LNCaP clone FGC (cell line): ENCODE measurements around the gene RAB5B.
"Not testable (repeated sequence)": the region's sequence is repeated elsewhere in the genome, so short reads cannot be mapped to it uniquely, and the experiment has no call there.

ENCODE experiments used
- DNase-seq: peaks from one replicate; pipeline ENCODE4 v3.0.0-alpha.2; 2011; ENCODE audit warnings: low read depth
- H3K4me3 ChIP-seq: 2 replicates; pipeline ENCODE4 v1.5.1; 2011; ENCODE audit warnings: mild to moderate bottlenecking, low read depth, low read length, control low read depth
- CTCF ChIP-seq: IDR thresholded peaks from 2 replicates; pipeline ENCODE4 v1.5.1; 2012; ENCODE audit warnings: mild to moderate bottlenecking; ENCODE audit not compliant: control insufficient read depth, insufficient read depth; ENCODE audit errors: extremely low read depth

Gene RAB5B

GRCh38 chr12:55983232-55983842 lies 9.5 kb downstream of the RAB5B start:
- TF ChIP-seq CTCF: no peak
- no peak for DNase-seq
- H3K4me3 ChIP-seq: no peak overlapping the region

GRCh38 chr12:55984861-55985260 lies 11.0 kb downstream of the RAB5B start:
- TF ChIP-seq CTCF: no peak
- no peak overlapping the region for H3K4me3 ChIP-seq
- no peak for DNase-seq

- no peak overlapping the region for H3K4me3 ChIP-seq
- no peak for DNase-seq
- TF ChIP-seq CTCF: no peak
Observed at GRCh38 chr12:55985341-55985740, 11.5 kb downstream of the RAB5B start.

- DNase-seq, H3K4me3 ChIP-seq: not testable (repeated sequence)
Observed at GRCh38 chr12:55985976-55986375, 12.1 kb downstream of the RAB5B start.

- TF ChIP-seq CTCF: no peak
- DNase-seq: no peak
- no peak overlapping the region for H3K4me3 ChIP-seq
Observed at GRCh38 chr12:55991110-55991509, 17.2 kb downstream of the RAB5B start.

GRCh38 chr12:55993230-55993853 lies 19.5 kb downstream of the RAB5B start:
- H3K4me3 ChIP-seq: no peak overlapping the region
- no peak for DNase-seq
- no peak for TF ChIP-seq CTCF

- H3K4me3 ChIP-seq: no peak overlapping the region
- no peak for TF ChIP-seq CTCF
- no peak for DNase-seq
Observed at GRCh38 chr12:55995366-55995765, 21.5 kb downstream of the RAB5B start.
